HL-60 (cell line): ENCODE measurements around the gene AASDH.

Source experiments
- DNase-seq, 2 experiments: peaks; one replicate each; pipeline ENCODE4 v3.0.0-alpha.2; 2010 to 2020; ENCODE audit warnings: low read depth in 1 of 2, low spot score in 1 of 2
- H3K27ac ChIP-seq: fragments of 250-450 bp; sonication (Bioruptor Pico); replicated peaks from 2 replicates; pipeline ENCODE4 v1.5.1; 2020; ENCODE audit warnings: mild to moderate bottlenecking, moderate library complexity
- H3K27me3 ChIP-seq: fragments of 250-450 bp; sonication (Bioruptor Pico); 2 replicates; pipeline ENCODE4 v1.5.1; 2021; ENCODE audit warnings: mild to moderate bottlenecking, moderate library complexity; ENCODE audit not compliant: insufficient read depth, poor library complexity, severe bottlenecking
- H3K4me3 ChIP-seq: replicated peaks from 2 replicates; pipeline ENCODE4 v1.5.1; 2011; ENCODE audit warnings: mild to moderate bottlenecking, control low read depth, low read length; ENCODE audit not compliant: insufficient read depth
- GABPA ChIP-seq: IDR thresholded peaks from 2 replicates; pipeline ENCODE4 v1.6.1; 2012; ENCODE audit warnings: low read depth
- POLR2AphosphoS5 ChIP-seq: IDR thresholded peaks from 2 replicates; pipeline ENCODE4 v1.6.1; 2012; ENCODE audit warnings: low read depth
- SPI1 ChIP-seq: IDR thresholded peaks from 2 replicates; pipeline ENCODE4 v1.6.1; 2012; ENCODE audit warnings: low read depth, mild to moderate bottlenecking, borderline replicate concordance
- TF ChIP-seq, protein P1 (sequence below): IDR thresholded peaks from one replicate; pipeline ENCODE4 v1.5.1; 2011; ENCODE audit warnings: low read length, control low read depth, inconsistent platforms; ENCODE audit not compliant: insufficient read depth
- TF ChIP-seq, protein P2 (sequence below): IDR thresholded peaks from 2 replicates; pipeline ENCODE4 v1.6.1; 2012; ENCODE audit warnings: low read depth; ENCODE audit not compliant: insufficient replicate concordance

The AASDH gene

DNA sequence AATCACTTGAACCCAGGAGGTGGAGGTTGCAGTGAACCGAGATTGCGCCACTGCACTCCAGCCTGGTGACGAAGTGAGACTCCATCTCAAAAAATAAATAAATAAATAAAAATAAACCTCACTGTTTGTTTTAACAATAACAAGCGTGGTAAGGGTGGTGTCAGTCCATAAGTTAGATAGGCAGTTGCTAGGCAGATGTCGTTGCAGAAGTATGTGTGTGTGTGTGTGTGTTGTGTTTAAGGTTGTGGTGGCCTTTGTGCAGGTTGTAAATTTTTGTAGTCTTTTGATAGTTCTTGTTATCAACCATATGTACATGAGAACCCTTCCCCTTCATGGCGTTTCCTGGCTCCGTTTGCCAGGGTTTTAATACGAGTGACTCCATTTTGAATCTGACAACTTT lies 4.0 kb upstream of the AASDH start:
- H3K4me3 ChIP-seq = no peak overlapping the region
- H3K27ac ChIP-seq = no peak overlapping the region
- no peaks in the 10 kb centered on the region for H3K27me3 ChIP-seq
- TF ChIP-seq, protein P1, sequence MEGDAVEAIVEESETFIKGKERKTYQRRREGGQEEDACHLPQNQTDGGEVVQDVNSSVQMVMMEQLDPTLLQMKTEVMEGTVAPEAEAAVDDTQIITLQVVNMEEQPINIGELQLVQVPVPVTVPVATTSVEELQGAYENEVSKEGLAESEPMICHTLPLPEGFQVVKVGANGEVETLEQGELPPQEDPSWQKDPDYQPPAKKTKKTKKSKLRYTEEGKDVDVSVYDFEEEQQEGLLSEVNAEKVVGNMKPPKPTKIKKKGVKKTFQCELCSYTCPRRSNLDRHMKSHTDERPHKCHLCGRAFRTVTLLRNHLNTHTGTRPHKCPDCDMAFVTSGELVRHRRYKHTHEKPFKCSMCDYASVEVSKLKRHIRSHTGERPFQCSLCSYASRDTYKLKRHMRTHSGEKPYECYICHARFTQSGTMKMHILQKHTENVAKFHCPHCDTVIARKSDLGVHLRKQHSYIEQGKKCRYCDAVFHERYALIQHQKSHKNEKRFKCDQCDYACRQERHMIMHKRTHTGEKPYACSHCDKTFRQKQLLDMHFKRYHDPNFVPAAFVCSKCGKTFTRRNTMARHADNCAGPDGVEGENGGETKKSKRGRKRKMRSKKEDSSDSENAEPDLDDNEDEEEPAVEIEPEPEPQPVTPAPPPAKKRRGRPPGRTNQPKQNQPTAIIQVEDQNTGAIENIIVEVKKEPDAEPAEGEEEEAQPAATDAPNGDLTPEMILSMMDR = no peak
- TF ChIP-seq, protein P2, sequence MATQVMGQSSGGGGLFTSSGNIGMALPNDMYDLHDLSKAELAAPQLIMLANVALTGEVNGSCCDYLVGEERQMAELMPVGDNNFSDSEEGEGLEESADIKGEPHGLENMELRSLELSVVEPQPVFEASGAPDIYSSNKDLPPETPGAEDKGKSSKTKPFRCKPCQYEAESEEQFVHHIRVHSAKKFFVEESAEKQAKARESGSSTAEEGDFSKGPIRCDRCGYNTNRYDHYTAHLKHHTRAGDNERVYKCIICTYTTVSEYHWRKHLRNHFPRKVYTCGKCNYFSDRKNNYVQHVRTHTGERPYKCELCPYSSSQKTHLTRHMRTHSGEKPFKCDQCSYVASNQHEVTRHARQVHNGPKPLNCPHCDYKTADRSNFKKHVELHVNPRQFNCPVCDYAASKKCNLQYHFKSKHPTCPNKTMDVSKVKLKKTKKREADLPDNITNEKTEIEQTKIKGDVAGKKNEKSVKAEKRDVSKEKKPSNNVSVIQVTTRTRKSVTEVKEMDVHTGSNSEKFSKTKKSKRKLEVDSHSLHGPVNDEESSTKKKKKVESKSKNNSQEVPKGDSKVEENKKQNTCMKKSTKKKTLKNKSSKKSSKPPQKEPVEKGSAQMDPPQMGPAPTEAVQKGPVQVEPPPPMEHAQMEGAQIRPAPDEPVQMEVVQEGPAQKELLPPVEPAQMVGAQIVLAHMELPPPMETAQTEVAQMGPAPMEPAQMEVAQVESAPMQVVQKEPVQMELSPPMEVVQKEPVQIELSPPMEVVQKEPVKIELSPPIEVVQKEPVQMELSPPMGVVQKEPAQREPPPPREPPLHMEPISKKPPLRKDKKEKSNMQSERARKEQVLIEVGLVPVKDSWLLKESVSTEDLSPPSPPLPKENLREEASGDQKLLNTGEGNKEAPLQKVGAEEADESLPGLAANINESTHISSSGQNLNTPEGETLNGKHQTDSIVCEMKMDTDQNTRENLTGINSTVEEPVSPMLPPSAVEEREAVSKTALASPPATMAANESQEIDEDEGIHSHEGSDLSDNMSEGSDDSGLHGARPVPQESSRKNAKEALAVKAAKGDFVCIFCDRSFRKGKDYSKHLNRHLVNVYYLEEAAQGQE = no peak
- TF ChIP-seq SPI1 (no peak), GABPA (no peak), POLR2AphosphoS5 (no peak)
- no peak for DNase-seq

DNA sequence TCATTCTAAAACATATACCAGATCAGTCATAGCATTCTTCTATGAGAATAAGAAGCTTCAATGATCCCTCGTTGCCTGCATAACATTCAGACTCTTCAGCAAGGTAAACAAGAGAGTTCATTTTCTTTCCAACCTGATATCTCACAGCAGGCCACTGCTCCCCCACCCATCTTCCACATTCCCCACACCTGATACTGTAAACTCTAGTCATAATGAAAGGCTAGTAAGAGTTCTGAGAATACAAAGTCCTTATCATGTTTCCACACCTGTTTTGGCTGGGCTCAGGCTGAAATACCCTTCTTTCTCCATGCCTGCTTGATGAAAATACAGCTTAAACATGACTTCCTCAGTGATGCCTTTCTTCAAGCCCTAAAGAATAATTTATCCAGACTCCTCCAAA lies 2.3 kb upstream of the AASDH start:
- no peak for DNase-seq
- Histone ChIP-seq H3K27ac (no peak overlapping the region), H3K4me3 (no peak overlapping the region), H3K27me3 (no peaks in the 10 kb centered on the region)
- TF ChIP-seq POLR2AphosphoS5 (no peak), SPI1 (peak; percentile 3; the same call in 1 of the 2 replicates), GABPA (no peak)
- TF ChIP-seq, protein P2 = no peak
- TF ChIP-seq, protein P1 = no peak

DNA sequence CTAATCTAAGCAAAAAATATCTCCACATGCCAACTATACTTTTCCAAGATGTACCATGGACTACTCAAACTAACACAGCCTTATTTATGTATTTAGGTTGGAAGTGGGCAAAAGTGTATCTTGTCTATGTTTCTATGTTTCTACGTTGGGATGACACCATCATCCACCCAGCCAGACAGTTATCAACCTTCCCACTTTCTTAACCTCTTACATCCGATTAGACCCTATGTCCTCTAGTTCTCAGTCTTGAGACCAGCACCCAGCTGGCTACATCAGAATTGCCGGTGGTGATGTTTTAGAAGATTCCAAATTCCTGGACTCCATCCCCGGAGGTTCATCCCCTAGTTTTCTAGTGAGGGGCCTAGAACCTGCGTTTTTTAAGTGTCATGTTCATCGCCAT lies 1.0 kb upstream of the AASDH start:
- H3K4me3 ChIP-seq = peak overlapping the region; percentile 77
- TF ChIP-seq GABPA (no peak), SPI1 (no peak), POLR2AphosphoS5 (no peak)
- TF ChIP-seq, protein P1 = no peak
- TF ChIP-seq, protein P2 = no peak
- H3K27me3 ChIP-seq = no peaks in the 10 kb centered on the region
- peak overlapping the region; percentile 80 for H3K27ac ChIP-seq
- DNase-seq = no peak
